ENCODE measurements around the gene RAB30. TPM values are rescaled to one million over a fixed set of nuclear protein-coding genes. Genes with fewer than 3 reads are reported as not detected.
A peak's percentile ranks its signal among the peaks of the same experiment; 100 is the strongest.

RAB30 gene
- total RNA-seq, 1 donor from 2014 or later = 160 TPM

DNA sequence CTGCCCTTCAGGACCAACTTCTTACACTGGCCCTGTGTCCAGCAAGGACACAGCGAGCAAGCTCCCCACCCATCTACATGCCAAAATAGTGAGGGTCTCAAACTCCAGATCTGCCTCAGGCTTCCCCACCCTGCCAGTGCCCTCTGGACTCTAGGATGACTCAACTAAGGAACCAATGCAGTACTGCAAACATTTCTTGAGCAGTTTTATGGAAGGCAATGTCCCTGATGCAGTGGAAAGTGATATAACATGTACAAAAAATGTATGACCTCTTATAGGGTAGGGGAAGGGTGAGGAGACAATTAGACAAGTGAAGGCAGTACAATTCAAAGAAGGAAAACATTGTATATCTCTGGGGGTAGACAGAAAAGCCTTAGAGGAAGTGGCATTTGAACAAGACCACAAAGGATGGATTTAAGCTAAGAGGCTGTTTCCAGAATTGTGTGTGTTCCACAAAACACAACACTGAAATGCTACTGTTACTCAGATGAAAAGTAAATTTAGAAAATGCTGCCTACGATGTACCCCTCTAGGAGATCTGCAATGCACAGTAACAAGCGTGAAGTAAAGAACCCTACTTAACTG, 47.3 kb downstream of the RAB30 start:
- H3K27me3 Mint-ChIP-seq = no peaks in the 10 kb centered on the region
- ChIA-PET POLR2A (interaction anchor here (0.8 to 1.9 kb wide), 4 partner anchors 27 to 47 kb away, joined by 3 to 4 read pairs (median 4); partner anchors contain the start of gene RAB30), CTCF (interaction anchor here (0.7 kb wide), 1 partner anchor 95 kb away, joined by 5 read pairs; no protein-coding TSS in a partner anchor)
- H3K4me1 Mint-ChIP-seq = peaks cover 83% of the 10 kb centered on the region
- no peak for DNase-seq
- peak overlapping the region; percentile 33 for H3K4me3 Mint-ChIP-seq
- intact Hi-C loops (cut with micrococcal nuclease) = no loop called here
- ATAC-seq (ENCODE audit: low read depth) = no peak
- TF ChIP-seq, protein P1, sequence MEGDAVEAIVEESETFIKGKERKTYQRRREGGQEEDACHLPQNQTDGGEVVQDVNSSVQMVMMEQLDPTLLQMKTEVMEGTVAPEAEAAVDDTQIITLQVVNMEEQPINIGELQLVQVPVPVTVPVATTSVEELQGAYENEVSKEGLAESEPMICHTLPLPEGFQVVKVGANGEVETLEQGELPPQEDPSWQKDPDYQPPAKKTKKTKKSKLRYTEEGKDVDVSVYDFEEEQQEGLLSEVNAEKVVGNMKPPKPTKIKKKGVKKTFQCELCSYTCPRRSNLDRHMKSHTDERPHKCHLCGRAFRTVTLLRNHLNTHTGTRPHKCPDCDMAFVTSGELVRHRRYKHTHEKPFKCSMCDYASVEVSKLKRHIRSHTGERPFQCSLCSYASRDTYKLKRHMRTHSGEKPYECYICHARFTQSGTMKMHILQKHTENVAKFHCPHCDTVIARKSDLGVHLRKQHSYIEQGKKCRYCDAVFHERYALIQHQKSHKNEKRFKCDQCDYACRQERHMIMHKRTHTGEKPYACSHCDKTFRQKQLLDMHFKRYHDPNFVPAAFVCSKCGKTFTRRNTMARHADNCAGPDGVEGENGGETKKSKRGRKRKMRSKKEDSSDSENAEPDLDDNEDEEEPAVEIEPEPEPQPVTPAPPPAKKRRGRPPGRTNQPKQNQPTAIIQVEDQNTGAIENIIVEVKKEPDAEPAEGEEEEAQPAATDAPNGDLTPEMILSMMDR (IDR thresholded peaks at IDR 0.05) = no peak
- H3K27ac Mint-ChIP-seq = peak overlapping the region; percentile 39
- peaks cover 39% of the 10 kb centered on the region for H3K36me3 Mint-ChIP-seq (ENCODE audit: low read depth)
- no peaks in the 10 kb centered on the region for H3K9me3 Mint-ChIP-seq

DNA sequence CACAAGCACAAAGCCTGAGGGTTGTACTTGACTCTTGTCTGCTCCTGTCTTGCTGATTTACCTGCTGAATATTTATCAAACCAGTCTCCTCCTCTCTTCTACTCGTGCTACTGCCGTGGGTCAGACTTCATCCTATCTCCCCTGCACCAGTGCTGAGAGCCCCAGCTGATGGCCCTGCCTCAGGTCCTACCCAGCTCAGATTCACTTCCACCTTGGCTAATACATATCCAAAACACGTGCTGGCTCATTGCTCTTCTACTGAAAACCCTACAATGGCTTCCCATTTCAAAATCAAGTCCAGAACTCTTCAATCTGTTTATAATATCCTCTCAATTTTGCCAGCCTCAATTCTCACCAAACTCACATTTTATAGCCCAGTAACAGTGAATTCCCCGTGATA, 48.3 kb downstream of the RAB30 start:
- H3K9me3 Mint-ChIP-seq = peaks cover under 1% of the 10 kb centered on the region
- intact Hi-C loops (cut with micrococcal nuclease) = loop anchor here (1.0 to 2.0 kb wide), 2 partner anchors 9 to 17 kb away; no protein-coding TSS in a partner anchor
- H3K4me3 Mint-ChIP-seq = peak overlapping the region; percentile 47
- H3K27me3 Mint-ChIP-seq = no peaks in the 10 kb centered on the region
- DNase-seq (no peak), ATAC-seq (ENCODE audit: low read depth) (peak; percentile 71)
- ChIA-PET POLR2A (interaction anchor here (0.6 to 1.8 kb wide), 4 partner anchors 9 to 133 kb away, joined by 3 to 4 read pairs (median 4); no protein-coding TSS in a partner anchor), CTCF (interaction anchor here (0.7 to 1.2 kb wide), 3 partner anchors 15 to 156 kb away, joined by 3 to 5 read pairs (median 3); no protein-coding TSS in a partner anchor)
- TF ChIP-seq, protein P1 (IDR thresholded peaks at IDR 0.05) = no peak
- H3K36me3 Mint-ChIP-seq (ENCODE audit: low read depth) = peaks cover 43% of the 10 kb centered on the region
- peak overlapping the region; percentile 51 for H3K27ac Mint-ChIP-seq
- peaks cover 84% of the 10 kb centered on the region for H3K4me1 Mint-ChIP-seq

DNA sequence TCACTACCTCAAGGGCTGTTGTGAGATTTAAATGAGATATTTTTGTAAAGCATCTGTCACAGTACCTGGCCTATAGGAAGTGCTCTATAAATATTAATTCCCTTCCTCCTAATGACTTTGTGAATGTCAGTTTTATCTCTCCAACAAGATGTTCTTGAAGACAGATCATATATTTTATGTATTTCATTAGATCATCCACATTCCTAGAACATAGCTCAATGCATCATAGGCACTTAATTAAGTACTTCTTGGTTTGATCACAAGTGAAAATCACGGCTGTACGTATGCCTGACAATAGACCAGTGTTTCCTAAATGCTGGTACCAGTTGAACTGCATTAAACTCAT, 49.9 kb downstream of the RAB30 start:
- POLR2A ChIA-PET = interaction anchor here (0.6 to 1.7 kb wide), 4 partner anchors 14 to 142 kb away, joined by 3 to 4 read pairs (median 4); partner anchors contain the start of gene PRCP
- Mint-ChIP-seq H3K27ac (no peak overlapping the region), H3K36me3 (ENCODE audit: low read depth) (peaks cover 44% of the 10 kb centered on the region), H3K4me1 (peaks cover 80% of the 10 kb centered on the region), H3K9me3 (peaks cover 3% of the 10 kb centered on the region), H3K4me3 (no peak overlapping the region), H3K27me3 (no peaks in the 10 kb centered on the region)
- intact Hi-C loops (cut with micrococcal nuclease) = loop anchor here (2.0 kb wide), 1 partner anchor 15 kb away; no protein-coding TSS in a partner anchor
- CTCF ChIA-PET = no interaction called here
- DNase-seq (no peak), ATAC-seq (ENCODE audit: low read depth) (no peak)
- TF ChIP-seq, protein P1 (IDR thresholded peaks at IDR 0.05) = no peak

DNA sequence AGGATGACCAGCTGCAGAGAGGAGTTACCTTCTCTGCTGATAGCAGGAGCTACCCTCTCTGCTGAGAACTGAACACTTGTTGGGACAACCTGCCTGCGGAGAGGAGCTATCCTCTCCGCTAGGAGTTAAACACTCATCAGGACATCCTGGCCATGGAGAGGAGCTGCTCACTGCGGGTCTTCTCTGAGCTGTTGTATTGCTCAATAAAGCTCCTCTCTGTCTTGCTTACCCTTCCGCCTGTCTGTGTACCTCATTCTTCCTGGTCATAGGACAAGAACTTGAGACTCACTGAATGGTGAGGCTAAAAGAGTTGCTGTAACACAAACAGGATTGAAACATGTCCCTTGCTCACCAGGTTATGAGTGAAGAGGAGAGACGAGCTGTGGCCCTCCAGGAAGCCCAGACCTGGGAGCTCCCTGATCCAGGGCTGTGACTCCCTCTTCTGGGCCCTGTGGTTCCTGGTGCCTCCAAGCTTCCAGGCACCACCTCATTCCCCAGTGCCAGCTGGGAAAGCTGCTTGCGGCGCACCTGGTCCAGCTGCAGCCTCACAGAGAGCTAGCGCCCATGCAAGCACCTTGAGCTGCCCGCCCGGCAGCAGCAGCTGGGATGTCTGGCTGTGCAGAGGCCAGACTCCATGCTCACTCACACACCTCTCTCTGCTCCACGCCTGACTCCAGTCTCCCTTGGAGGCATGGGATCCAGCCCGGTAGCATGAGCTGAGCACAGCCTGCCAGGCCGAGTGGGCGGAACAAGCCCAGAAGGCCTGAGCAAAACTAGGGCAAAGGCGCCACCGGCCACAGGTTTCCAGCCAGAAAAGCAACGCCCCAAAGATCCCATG, 50.5 kb downstream of the RAB30 start:
- H3K36me3 Mint-ChIP-seq (ENCODE audit: low read depth) = peaks cover 40% of the 10 kb centered on the region

More for the DNA sequence above, 50.5 kb downstream of the RAB30 start:
- TF ChIP-seq, protein P1 (IDR thresholded peaks at IDR 0.05) = no peak
- peaks cover 3% of the 10 kb centered on the region for H3K9me3 Mint-ChIP-seq
- no peak overlapping the region for H3K4me3 Mint-ChIP-seq
- H3K27me3 Mint-ChIP-seq = no peaks in the 10 kb centered on the region
- H3K27ac Mint-ChIP-seq = peak overlapping the region; percentile 31
- no peak for DNase-seq
- intact Hi-C loops (cut with micrococcal nuclease) = no loop called here
- ChIA-PET CTCF (interaction anchor here (0.8 kb wide), 1 partner anchor 49 kb away, joined by 3 read pairs; no protein-coding TSS in a partner anchor), POLR2A (interaction anchor here (0.5 to 1.2 kb wide), 5 partner anchors 28 to 143 kb away, joined by 3 to 5 read pairs (median 4); partner anchors contain the start of gene PRCP)
- ATAC-seq (ENCODE audit: low read depth) = no peak
- H3K4me1 Mint-ChIP-seq = peaks cover 76% of the 10 kb centered on the region

Data from activated B cell treated with CpG ODN at 0.5 μM for 24 hours (primary cell).